ENCODE measurements around the gene ACAD9. TPM values are rescaled to one million over a fixed set of nuclear protein-coding genes. Genes with fewer than 3 reads are reported as not detected.
A peak's percentile ranks its signal among the peaks of the same experiment; 100 is the strongest.

ACAD9 gene
- total and polyA plus RNA-seq, 9 of the 15 experiments (the other 6 are each of a cell fraction or from before 2014, with no cell fraction given) = 10.2 to 32.6 (median 22.8) TPM

DNA sequence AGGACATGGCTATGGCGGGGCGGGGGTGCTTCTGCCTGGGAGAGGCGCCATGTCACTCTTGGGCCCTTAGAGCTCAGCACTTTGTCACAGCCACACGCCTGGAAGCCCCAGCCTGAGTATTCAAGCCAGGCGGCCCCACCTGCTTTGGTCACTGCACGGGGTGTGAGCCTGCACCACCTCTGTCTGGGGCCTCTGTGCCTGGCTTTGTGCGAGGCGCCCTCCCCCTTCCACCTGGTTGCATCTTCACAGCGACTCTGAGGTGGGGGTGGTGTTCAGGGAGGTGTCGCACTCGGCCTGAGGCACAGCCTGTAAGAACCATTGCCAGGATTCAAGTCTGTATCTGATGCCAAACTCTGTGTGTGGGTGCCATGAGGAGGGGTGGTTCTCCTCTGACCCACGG is 24.1 kb downstream of the ACAD9 start:
- 100% methylated on average over 5 of the region's 12 CpGs for WGBS (ENCODE audit: insufficient coverage, low coverage, missing lambda C conversion rate)
- H3K36me3 ChIP-seq (ENCODE audit: control insufficient read depth, insufficient read depth, low read length) = peaks cover 92% of the 10 kb centered on the region; the same call in 2 of the 3 replicates
- no peak overlapping the region for H3K4me3 ChIP-seq
- no peak for TF ChIP-seq CBX5 (IDR thresholded peaks at IDR 0.05; ENCODE audit: borderline replicate concordance, low read depth)
- no peak for TF ChIP-seq HDAC2 (IDR thresholded peaks at IDR 0.05)
- 0 out of 2 replicates have a peak, but pooled peaks have one; percentile 21 for TF ChIP-seq POLR2G (IDR thresholded peaks at IDR 0.05; ENCODE audit: low read depth, low read length)
- no peak for TF ChIP-seq ELF1 (tag; IDR thresholded peaks at IDR 0.05)
- TF ChIP-seq, protein P1, sequence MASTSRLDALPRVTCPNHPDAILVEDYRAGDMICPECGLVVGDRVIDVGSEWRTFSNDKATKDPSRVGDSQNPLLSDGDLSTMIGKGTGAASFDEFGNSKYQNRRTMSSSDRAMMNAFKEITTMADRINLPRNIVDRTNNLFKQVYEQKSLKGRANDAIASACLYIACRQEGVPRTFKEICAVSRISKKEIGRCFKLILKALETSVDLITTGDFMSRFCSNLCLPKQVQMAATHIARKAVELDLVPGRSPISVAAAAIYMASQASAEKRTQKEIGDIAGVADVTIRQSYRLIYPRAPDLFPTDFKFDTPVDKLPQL (IDR thresholded peaks at IDR 0.05; ENCODE audit: extremely low read depth, insufficient read length) = no peak
- no peak for TF ChIP-seq CEBPG (CRISPR knock-in tag; IDR thresholded peaks at IDR 0.05)
- no peak for TF ChIP-seq CEBPG (tag; conservative IDR thresholded peaks at IDR 0.05 in 1 of 2, IDR thresholded peaks at IDR 0.05 in 1 of 2)
- no peak for TF ChIP-seq GATAD2A (IDR thresholded peaks at IDR 0.05)
- no peak for TF ChIP-seq EWSR1 (IDR thresholded peaks at IDR 0.05; ENCODE audit: borderline replicate concordance, low read depth, partially characterized antibody)
- TF ChIP-seq DMBX1 (CRISPR knock-in tag; IDR thresholded peaks at IDR 0.05; ENCODE audit: borderline replicate concordance) = no peak
- no peaks in the 10 kb centered on the region for H3K4me1 ChIP-seq (replicated peaks in 1 of 2; ENCODE audit: control insufficient read depth in 2 of 2, insufficient read depth in 2 of 2, low read length in 2 of 2)
- H3K4me2 ChIP-seq (ENCODE audit: insufficient read depth, low read length) = no peak overlapping the region
- no peaks in the 10 kb centered on the region for H3K79me2 ChIP-seq (ENCODE audit: control insufficient read depth, insufficient read depth, low read length)
- POLR2A ChIA-PET = interaction anchor here (0.6 kb wide), 1 partner anchor 751 kb away, joined by 3 read pairs; no protein-coding TSS in a partner anchor
- H3K9ac ChIP-seq (ENCODE audit: insufficient read depth in 1 of 2, low read depth in 2 of 2, low read length in 2 of 2) = no peak overlapping the region
- H4K20me1 ChIP-seq (replicated peaks; ENCODE audit: control insufficient read depth, insufficient read depth, low read length) = no peaks in the 10 kb centered on the region
- DNase-seq (ENCODE audit: extremely low read depth in 1 of 4, low spot score in 3 of 4) (no peak), ATAC-seq (no peak), FAIRE-seq (no peak)
- intact Hi-C loops (cut with micrococcal nuclease) (no loop called here), in situ Hi-C loops (cut with MboI) (no loop called here)
- no peaks in the 10 kb centered on the region for H3K9me3 ChIP-seq (replicated peaks; ENCODE audit: control insufficient read depth, insufficient read depth, low read depth, low read length)
- no peak overlapping the region for H3K27ac ChIP-seq (ENCODE audit: extremely low read depth, low read depth, low read length)
- CTCF ChIA-PET (ENCODE audit: low intra/inter-chr PET ratio) = no interaction called here
- H3K27me3 ChIP-seq (ENCODE audit: control insufficient read depth in 2 of 2, insufficient read depth in 2 of 2, low read length in 2 of 2) = no peaks in the 10 kb centered on the region
- no TSS peak for BruUV-seq (replicated peaks)
- H2AFZ ChIP-seq (ENCODE audit: low read depth, low read length) = no peak overlapping the region
- no peaks in the 10 kb centered on the region for H3K9me1 ChIP-seq (ENCODE audit: control insufficient read depth, insufficient read depth, low read length)
